Fibroblast of the aortic adventitia (primary cell): Measurements from ENCODE around the gene SLC25A33. TPM values are rescaled to one million over a fixed set of nuclear protein-coding genes. Genes with fewer than 3 reads are reported as not detected.

Experiments used
- DNase-seq: peaks from one replicate; pipeline ENCODE4 v3.0.0-alpha.2; 2010; ENCODE audit warnings: low read depth
- H3K4me3 ChIP-seq: 2 replicates; pipeline ENCODE4 v1.5.1; 2011; ENCODE audit warnings: low read depth, mild to moderate bottlenecking, control low read depth, low read length, moderate library complexity
- total RNA-seq: library from RNA; depleted of rRNA; stranded (reverse); fragments of >200 nt; gene quantifications from 2 replicates; pipeline ENCODE4 v1.2.3, GENCODE V29; 2012; ENCODE audit warnings: low replicate concordance
- TF ChIP-seq, protein P1 (sequence below): IDR thresholded peaks from 2 replicates; pipeline ENCODE4 v1.5.1; 2011; ENCODE audit warnings: mild to moderate bottlenecking, low read length, control low read depth, inconsistent platforms; ENCODE audit not compliant: insufficient read depth

Gene SLC25A33
- total RNA-seq, 1 donor = 4.7 TPM

DNA sequence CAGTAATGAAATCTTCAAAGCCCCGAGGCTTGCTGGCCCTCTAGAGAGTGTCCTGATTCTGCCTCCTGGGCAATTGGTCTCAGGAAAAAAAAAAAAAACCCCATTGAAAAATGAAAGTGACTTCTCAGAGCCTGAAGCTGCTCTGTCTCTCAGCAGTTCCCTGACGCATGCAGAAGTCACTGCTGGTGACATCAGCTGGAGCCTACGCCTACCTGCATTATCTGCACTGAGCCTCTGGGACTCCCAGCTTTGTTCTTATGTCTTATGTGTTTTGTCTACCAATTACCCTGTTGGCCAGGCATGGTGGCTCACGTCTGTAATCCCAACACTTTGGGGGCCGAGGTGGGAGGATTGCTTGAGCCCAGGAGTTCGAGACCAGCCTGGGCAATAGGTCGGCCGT lies 10.1 kb upstream of the SLC25A33 start:
- H3K4me3 ChIP-seq = no peak overlapping the region
- peak; percentile 27 for DNase-seq
- TF ChIP-seq, protein P1, sequence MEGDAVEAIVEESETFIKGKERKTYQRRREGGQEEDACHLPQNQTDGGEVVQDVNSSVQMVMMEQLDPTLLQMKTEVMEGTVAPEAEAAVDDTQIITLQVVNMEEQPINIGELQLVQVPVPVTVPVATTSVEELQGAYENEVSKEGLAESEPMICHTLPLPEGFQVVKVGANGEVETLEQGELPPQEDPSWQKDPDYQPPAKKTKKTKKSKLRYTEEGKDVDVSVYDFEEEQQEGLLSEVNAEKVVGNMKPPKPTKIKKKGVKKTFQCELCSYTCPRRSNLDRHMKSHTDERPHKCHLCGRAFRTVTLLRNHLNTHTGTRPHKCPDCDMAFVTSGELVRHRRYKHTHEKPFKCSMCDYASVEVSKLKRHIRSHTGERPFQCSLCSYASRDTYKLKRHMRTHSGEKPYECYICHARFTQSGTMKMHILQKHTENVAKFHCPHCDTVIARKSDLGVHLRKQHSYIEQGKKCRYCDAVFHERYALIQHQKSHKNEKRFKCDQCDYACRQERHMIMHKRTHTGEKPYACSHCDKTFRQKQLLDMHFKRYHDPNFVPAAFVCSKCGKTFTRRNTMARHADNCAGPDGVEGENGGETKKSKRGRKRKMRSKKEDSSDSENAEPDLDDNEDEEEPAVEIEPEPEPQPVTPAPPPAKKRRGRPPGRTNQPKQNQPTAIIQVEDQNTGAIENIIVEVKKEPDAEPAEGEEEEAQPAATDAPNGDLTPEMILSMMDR = no peak

DNA sequence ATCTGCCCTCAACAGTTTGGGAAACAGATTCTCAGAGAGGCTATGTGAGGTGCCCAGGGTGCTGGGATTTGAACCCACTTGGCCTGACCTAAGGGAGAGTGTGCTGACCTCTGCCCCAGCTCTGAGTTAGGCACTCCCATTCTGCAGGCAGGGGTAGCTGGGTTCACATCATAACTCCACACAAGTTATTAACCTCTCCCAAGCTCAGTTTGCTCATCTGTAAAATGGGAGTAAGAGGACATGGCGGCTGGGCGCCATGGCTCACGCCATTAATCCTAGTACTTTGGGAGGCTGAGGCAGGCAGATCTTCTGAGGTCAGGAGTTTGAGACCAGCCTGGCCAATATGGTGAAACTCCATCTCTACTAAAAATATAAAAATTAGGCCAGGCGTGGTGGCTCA lies 8.9 kb upstream of the SLC25A33 start:
- DNase-seq = no peak
- TF ChIP-seq, protein P1 = no peak

DNA sequence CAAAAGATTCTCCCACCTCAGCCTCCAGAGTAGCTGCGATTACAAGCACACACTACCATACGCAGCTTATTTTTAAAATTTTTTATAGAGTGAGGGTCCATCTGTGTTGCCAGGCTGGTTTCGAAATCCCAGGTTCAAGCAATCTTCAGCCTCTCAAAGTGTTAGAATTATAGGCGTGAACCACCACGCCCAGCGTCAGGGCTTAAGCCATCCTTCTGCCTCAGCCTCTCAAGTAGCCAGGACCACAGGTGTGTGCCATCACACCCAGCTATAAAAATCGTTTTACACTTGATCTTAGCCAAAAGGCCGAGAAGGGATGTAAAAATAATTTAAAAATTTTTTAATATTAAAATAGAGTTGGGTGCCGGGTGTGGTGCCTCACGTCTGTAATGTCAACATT lies 4.3 kb upstream of the SLC25A33 start:
- no peak overlapping the region for H3K4me3 ChIP-seq
- TF ChIP-seq, protein P1 = no peak

More for the DNA sequence above, 8.9 kb upstream of the SLC25A33 start:
- no peak overlapping the region for H3K4me3 ChIP-seq

DNA sequence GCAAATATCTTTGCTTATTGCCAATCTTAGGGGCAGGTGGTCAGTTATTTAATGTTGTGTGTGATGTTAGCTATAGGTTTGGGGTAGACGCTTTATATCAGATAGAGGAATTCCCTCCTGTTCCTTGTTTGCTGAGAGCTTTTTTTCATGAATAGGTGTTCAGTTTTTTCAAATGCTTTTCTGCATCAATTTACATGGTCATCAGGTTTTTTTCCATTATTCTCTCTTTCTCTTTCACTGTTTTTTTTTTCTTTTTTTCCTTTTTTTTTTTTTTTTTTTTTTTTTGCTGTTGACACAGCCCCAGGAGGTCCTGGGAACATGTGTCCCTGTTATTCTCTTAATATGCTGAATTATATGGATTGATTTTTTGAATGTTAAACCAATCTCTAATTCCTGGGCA lies 3.0 kb upstream of the SLC25A33 start:
- no peak for DNase-seq

More for the DNA sequence above, 4.3 kb upstream of the SLC25A33 start:
- no peak for DNase-seq

DNA sequence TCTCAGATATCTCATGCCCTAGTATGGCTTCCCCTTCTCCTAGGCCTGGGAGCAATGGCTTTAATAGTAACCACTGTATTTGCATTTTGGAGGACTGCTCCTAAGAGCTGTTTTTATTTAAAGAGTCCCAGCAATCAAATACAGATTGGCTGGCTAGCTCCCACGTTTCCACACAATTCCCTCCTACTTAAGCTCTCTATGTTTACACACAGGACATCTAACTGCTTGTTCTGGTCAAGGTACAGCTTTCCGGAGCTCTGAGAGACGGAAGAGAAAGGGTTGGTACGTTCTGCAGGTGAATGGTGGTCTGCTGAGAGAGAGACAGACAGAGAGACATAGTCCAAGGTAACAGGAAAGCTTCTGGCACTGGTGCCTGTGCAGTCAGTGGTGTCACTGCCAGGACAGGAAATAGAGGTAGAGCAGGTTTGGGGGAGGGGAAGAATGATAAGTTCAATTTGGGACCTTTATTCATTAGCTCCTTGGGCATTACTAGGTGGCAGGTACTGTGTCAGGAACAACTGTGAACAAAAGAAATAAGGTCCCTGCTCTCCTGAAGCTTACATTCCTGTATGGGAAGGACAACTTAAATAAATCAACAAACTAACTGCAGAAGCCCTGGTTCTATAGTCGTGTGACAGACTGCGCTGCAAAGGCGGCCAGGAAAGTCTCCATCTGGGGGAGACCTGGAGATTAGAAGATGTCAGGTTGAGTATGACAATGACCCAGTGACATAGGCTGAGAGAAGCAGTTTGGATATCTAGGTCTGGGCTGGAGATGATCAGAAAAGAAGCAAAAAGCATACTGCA lies 1.2 kb upstream of the SLC25A33 start:
- TF ChIP-seq, protein P1 = no peak

More for the DNA sequence above, 3.0 kb upstream of the SLC25A33 start:
- H3K4me3 ChIP-seq = no peak overlapping the region
- TF ChIP-seq, protein P1 = no peak

DNA sequence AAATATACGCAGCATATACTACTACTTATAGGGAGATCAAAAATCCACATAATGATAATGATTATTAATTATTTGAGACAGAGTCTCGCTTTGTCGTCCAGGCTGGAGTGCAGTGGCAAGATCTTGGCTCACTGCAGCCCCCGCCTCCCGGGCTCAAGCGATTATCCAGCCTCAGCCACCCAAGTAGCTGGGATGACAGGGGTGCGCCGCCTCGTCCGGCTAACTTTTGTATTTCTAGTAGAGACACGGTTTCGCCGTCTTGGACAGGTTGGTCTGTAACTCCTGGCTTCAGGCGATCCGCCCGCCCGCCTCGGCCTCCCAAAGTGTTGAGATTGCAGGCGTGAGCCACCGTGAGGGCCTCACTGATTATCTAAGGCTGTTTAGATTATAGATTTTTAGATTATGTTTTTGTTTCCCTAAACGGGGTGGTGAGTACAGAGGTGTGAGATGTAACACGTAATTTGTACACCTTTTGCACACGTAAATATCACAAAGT lies 548 bp upstream of the SLC25A33 start:
- TF ChIP-seq, protein P1 = no peak
- no peak overlapping the region for H3K4me3 ChIP-seq

More for the DNA sequence above, 1.2 kb upstream of the SLC25A33 start:
- H3K4me3 ChIP-seq = no peak overlapping the region
- no peak for DNase-seq

More for the DNA sequence above, 548 bp upstream of the SLC25A33 start:
- DNase-seq = no peak
